ENCODE measurements around the gene BNIP5.

BNIP5 gene

DNA sequence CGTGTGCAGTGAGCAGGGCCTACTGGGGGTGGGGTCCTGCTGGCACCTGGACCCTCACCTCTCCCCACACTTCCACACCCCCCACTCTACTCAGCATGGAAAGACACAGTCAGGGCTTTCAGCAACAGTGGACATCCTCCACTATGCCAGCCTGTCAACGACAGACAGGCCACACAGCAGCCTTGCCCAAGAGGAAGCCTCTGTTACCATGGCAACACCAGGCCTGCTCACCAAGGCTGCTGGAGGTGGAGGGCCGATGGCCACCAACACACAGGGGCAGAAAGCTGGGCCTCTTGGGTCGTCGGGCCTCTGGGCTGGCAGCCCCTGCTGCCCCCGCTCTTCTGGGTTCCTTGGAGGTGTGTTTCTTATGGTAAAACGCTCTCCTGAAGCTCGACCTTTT, 13.6 kb downstream of the BNIP5 start:
- DNase-seq (ENCODE audit: low spot score) = no peak

DNA sequence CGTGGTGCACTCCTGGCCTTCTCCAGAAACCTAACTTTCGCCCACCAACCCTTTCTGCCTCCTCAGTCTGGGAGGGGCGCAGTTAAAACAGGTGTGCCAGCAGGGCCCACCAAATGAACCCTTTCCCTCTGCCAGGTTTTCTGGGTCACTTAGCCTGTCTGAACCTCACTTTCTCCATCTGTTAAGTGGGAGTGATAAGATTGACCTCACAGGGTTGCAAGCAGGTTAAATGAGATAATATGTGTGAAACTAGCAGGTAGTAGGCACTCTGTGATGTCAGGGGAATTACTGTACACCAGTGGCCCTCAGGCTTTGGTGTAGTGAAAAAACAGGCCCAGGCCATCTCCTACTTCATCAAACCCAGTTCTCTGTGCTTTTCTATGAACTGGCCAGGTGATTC, 14.1 kb downstream of the BNIP5 start:
- no peak for DNase-seq (ENCODE audit: low spot score)

DNA sequence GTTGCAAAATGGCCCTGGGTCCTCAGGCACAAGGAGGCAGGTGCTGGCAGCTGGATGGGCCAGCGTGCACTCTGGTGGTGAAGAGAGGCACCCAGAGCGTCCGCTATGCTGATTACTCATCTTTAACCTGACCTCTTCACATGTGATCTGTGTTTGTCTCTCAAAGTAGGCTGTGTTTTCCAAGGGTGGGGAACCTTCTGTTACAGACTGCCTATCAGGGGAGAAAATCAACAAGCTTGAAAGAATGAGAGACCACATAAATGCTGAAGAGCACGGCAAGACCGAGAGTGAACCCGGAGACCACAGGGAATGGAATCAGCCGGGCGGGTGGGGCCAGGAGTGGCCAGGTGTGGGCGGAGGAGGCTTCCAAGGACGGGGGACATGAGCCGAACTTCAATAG, 16.2 kb downstream of the BNIP5 start:
- no peak for DNase-seq (ENCODE audit: low spot score)

DNA sequence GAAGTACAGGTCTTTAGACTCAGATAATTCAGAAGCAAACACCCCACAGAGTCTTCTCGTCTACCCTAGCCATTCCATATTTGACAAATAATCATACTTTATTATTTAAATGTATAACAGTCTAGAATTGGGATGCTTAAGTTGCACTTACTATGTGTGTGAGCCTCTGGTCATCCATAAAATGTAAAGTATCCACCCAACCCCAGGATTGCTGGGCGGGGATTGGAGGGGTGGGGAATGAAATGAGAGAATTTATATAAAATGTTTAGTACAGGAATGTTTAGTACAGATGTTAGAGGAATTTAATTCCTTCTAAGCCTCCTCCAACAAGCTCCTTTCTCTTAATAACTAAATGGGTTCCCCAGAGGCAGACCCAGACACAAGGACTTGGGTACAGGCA, 16.9 kb downstream of the BNIP5 start:
- DNase-seq (ENCODE audit: low spot score) = no peak

DNA sequence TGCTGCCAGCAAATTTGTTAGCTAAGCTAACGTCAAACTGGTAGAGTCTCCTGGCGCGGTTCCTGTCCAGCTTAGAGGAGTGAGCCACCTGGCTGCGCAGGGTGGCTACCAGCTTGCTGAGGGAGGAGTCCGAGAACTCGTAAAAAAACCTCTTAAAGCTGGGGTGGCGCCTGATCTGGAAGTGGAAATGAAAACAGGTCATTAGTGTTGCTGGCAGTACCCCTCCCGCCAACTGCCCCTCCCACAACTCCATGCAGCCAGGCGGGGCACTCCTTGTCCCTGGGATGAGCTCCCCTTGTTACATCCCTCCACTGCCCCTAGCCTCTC, 17.3 kb downstream of the BNIP5 start:
- DNase-seq (ENCODE audit: low spot score) = no peak

DNA sequence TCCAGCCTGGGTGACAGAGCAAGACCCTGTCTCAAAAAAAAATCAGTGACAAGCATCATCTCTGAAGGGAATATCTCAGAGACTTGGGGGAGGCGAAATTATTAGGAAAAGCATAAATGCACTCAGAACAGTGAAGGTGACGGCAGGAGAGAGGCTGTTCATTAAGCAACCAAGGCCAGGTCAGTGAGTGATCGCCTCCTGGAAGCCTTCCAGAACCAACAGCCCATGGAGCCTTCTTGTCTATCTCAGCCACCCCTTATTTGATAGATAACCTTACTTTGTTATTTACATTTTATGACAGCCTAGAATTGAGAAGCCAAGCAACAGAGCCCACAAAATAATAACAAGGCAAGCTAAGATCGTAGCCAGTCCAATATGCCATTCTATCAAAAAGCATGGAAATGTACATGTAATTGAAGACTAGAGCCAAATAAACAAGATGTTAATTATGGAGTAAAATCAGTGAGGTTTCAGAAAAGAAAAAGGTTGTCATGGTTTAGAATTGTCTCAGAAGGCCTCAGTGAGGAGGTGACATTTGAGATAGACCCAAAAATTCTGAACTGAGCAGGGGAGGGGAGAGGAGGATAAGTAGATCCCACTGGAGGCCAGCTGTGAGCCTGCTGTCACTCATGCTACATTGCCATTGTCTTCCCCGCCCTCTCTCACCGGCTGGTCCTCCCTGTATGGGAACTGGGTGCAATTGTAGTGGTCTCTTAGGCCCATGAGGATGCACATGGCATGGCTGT, 17.8 kb downstream of the BNIP5 start:
- DNase-seq (ENCODE audit: low spot score) = no peak

DNA sequence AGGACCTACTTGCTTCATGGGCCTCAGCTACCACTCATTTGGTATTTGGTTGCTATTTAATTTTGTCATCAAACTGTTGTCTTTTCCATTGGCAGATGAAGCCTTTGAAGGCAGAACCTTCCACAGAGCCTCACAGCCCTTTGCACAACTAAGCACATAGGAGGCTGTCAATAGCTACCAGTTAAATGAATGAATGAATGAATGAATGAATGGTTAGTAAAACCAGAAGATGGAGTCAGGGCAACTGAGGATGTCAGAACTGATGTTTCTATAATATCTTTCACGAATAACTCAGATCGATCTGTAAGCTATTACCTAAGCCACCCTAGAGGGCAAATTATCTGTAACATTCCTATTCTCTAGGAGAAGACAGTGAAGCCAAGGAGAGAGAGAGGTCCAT, 19.1 kb downstream of the BNIP5 start:
- no peak for DNase-seq (ENCODE audit: low spot score)

DNA sequence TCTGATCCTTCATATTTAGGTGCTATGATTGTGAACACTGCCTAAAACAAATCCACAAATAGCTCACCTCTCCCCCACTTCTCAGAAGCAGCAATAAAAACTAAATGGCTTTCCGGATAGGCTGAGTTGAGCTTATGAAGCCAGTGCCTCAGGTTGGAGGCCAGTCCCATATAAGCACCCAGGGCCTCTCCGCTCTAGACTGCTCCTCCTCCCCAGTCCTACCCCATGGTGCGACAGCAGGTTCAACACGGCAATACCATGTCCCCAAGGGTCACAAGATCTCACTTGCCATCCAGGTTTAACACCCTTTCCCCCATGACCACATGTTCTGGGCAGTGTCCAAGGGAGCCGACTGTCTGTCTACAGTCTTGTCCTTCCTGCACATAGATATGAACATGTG, 20.8 kb downstream of the BNIP5 start:
- no peak for DNase-seq (ENCODE audit: low spot score)

DNA sequence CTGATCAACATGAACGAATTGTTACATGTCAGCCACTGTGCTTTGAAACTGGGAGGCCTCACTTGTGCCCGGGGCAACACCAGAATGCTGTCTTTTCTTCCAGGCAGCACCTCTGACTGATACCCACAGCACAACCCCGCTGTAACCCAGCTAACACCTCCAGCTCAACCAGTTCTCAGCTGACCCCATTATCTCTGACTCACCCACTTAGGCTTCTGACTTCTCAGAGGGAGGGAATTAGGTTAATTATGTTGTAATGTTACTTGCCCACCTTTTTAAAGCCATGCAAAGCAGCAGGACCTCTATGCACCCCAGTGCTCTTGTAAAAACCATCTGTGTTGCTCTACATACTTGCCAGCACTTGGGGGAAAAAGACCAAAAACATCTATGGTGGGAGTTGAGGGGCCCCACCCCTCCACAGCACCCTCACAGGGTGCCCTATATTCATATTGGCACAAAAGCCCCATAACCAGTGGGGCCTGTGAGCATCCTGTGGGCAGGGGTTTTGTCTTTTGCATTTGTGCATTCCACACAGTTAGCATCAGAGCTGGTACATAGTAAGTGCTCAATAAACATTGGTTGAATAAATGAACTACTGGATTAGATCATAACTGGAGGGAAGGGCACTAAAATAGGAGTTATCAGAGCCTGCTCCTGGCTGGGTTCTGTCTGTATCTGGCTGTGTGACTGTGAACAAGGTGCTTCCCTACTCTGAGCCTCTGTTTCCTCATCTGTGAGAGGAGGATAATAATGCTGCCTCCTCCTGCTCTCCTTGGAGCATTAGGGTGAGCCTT, 22.3 kb downstream of the BNIP5 start:
- DNase-seq (ENCODE audit: low spot score) = no peak

DNA sequence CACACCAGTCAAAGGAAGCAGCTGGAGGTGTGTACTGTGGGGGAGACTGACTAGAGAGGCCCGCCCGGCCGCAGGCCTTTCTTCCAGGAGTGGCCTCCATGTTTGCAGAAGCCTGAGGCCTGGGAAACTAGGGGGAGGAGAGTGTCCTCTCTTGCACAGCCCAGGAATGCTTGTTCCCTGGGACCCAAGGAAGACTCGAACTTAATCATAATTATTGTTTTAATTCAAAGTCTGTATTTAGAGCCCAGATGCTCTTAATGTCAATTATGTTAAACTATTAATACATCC, 23.1 kb downstream of the BNIP5 start:
- DNase-seq (ENCODE audit: low spot score) = no peak

DNA sequence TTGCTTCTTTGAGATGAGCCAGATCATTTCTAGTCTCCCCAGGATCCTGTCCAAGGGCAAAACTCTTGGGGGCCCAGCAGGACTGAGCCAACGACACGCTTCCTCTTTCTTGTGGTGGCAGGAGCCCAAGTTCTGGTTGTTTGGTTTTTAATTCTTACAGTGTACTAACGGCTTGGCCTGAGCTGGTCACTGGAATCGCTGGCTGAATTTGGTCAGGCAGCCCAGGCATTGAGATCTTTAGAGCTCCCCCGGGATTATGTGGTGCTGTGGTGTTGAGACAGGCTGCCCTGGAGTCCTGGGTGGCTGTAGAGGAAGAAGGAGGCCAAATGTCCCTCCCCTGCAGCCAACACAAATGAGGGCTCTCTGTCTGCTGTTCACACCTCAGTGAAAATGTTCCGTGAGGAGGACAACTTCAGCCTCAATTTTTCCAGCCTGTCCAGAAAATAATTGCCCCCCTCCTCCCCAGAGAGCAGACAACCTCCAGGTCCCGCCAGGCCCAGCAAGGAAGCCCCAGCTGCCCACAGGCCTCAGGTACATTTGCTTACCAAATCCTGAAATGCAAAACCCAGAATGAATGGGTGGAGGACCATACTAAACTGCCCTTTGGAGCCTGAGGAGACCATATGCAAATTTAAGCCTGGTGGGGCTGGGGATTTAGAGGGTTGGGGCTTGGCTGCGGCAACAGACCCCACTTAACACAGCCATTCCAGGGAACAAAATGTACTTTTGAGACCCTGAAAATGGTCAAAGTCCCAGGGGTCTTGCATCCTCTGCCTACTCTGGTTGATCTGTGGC, 23.6 kb downstream of the BNIP5 start:
- DNase-seq (ENCODE audit: low spot score) = no peak

DNA sequence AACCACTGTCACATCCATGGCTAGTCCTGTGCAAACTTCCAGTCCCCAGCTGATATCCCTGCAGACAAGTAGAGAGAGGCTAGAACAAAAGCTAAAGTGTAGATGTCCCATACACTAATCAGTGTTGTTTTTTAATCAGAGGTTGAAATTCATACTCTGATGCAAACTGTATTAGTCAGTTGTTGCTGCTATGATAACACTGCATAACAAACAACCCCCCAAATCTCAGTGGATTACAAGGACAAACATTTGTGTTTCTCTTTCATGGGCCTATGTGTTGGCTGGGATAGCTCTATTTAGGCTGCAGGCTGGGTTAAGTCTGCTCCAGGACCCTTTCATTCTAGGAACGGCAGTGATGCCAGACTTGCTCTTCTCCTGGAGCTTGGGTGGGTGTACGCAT, 26.8 kb downstream of the BNIP5 start:
- no peak for DNase-seq (ENCODE audit: low spot score)

DNA sequence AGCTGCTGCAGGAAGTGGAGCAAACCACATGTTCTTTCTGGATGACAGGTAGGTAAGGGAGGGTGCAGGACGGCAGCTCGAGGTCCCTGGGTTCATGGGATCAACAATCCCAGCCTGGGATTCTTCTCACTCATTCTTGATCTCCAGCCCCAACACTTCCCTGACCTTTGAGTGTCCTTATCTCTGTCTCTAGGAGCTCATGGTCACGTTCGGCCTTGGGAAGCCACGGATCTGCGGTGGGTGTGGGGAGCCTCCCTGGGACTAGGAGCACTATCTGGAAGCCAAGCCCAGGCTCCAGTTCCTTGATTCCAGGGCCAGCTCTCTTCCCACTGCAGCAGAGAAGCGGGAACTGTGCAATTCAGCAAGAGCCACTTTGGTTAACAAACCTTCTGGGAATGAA, 27.5 kb downstream of the BNIP5 start:
- DNase-seq (ENCODE audit: low spot score) = no peak

DNA sequence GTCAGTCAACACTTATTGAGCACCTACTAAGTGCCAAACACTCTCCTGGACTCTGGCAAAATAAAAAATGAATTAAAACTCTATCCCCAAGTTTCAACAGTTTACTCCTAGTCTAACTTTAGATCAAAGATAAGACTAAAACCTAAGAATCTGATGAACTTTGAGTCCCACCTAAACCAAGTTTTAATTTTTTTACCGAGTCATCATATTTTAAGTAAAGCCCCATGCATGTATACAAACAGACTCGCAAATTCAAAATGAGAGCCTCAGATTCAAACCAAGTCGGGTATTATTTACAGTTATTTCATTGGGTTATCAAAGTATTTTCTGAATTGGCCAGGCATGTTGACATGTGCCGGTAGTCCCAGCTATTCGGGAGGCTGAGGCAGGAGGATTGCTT, 28.2 kb downstream of the BNIP5 start:
- DNase-seq (ENCODE audit: low spot score) = no peak

DNA sequence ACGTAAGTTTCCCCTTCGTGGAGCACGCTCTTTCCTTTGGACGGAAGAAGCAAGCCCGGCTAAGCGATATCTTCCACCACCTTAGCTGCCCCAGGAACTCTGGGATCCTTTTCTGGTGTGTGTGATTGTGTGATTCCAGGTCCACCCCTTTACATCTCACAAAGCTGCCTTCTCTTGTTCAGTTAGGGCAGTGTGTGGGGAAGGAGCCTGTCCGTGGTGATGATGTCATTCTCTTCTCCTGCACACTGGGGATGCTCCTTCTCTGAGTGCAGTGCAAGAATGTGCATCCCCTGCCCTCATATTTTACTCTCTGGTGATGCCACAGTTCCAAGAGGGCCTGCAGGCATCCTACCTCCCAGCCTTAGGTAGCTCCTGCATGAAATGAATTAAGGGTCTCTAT, 30.3 kb downstream of the BNIP5 start:
- no peak for DNase-seq (ENCODE audit: low spot score)

DNA sequence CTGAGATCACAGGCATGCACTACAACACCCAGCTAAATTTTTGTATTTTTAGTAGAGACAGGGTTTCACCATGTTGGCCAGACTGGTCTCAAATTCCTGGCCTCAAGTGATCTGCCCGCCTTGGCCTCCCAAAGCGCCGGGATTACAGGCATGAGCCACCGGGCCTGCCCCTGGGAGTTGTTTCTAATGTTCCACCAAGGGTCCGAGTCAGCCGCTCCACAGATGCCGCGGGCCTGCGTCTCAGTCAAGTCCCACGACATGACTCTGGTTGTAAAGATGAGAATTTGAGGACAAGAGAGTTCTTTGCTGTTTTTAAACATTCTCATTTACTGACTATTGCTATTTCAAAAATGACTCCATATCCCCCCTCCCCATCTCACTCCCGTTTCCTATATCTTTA, 30.8 kb downstream of the BNIP5 start:
- no peak for DNase-seq (ENCODE audit: low spot score)

DNA sequence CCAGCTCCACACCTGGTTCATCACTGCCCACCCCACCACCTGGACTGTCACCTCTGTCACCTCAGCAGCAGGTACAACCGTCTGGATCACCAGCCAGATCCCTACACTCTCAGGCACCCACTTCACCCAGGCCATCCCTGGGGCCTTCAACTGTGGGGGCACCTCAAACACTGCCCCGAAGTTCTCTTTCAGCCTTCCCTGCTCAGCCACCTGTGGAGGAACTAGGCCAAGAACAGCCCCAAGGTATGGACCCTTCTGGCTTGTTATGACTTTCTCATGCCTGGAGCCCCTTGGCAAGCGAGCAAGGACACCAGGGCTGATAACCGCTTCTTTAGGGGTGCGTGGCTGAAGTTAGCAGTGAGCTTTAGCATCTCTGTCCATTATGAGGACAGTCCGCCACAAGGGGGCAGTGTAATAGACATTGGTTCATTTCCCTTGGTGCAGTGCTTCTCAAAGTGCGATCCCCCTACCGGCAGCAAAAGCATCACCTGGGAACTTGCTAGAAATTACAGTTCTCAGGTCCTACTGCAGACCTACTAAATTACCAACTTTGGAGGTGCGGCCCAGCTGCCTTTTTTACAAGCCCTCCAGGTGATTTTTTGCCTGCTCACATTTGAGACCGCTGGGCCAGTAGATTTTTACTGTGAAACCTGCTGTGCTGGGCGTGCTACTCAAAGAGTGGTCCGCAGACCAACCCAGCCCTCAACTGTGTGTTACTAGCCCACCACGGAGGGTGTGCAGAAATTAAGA, 34.3 kb downstream of the BNIP5 start:
- DNase-seq (ENCODE audit: low spot score) = peak; percentile 95

DNA sequence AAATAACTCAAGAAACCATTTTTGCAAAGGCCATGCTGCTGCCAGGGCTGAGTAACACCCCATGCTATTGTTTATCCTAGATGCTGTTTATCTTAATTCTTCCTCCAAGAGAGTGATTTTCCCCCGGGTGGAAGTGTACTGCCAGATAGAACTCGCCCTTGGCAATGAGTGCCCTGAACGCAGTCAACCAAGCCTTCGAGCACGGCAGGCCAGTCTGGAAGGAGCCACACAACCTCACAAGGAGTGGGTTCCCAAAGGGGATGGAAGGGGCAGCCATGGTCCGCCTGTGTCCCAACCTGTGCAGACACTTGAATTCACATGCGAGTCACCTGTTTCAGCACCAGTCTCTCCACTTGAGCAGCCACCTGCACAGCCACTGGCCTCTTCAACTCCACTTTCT, 34.9 kb downstream of the BNIP5 start:
- DNase-seq (ENCODE audit: low spot score) = no peak

DNA sequence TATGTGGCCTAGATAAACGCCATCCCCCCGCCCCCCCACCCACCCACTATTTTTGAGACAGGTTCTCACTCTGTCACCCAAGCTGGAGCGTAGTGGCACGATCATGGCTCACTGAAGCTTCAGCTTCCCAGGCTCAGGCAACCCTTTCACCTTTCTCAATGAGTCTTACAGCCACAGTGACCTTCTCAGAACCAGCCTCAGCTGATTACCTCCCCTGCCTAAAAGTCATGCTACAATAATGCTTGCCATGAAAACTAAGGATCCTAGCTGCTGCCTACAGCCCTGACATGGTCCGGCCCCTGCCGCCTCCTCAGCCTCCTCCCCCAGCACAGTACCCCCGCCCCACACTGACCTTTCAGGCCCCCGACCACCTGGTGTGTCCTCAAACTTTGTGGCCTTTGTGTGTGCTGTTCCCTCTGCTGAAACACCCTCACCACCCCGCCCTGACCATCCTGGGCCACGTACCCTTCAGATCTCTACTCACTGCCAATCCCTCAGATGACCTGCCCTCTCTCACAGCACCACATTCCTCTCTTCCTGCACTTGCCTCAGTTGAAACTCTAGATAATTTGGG, 35.5 kb downstream of the BNIP5 start:
- DNase-seq (ENCODE audit: low spot score) = no peak

DNA sequence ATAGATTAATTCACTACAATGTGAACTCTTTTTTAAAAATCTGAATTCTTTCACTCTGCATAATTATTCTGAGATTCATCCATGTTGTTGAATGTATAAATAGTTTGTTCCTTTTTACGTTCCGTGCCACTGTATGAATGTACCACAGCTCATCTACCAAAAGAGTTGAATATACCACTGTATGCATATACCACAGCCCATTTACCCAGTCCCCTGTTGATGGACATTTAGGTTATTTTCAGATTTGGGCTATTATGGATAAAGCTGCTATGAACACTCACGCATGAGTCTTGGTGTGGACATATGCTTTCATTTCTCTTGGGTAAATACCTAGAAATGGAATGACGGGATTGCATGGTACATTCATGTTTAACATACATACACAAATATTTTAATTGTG, 38.7 kb downstream of the BNIP5 start:
- no peak for DNase-seq (ENCODE audit: low spot score)

DNA sequence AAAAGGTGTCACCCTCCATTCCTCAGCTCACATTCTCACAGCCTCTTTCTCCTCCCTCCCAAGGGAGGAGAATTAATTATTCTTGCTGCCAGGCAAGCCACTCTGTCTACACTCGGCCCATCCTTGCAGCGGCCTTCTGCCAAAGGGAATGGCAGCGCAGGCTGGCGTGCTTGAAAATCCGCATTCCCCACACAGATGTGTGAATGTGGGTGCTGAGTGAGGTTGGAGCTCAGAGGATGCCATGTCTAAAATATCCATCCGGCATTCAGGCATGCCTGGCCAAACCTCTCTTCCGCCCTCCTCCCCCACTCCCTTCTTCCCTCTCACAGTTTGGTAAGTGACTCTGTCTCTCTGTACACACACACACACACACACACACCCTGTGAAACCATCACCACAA, 39.2 kb downstream of the BNIP5 start:
- no peak for DNase-seq (ENCODE audit: low spot score)

DNA sequence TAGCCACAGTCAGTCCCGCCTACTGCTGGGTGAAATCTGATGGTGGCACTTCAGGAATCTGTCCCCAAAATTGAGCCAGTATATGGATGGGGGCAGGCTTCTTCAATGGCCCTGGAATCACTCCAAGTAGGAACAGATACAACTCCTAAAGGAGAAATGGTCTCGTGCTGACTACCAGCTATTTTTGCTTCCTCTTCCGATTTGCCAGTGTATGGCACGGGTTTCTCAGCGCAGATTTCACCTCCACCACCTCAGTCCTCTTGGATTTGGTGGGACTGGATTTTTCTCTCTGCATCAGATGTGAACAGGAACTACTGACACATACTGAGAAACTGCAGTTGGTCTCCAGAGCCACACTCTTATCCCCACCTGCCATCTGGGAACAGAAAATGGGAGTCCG, 39.6 kb downstream of the BNIP5 start:
- no peak for DNase-seq (ENCODE audit: low spot score)

All from hematopoietic multipotent progenitor cell treated with erythropoietin and hydrocortisone succinate and interleukin-3 and kit ligand, for 15 days (in vitro differentiated cells).